HTERT RPE-1 (cell line): Measurements from ENCODE around the gene OGFR.

Source experiments
- in situ Hi-C: fragments of 300-500 bp; cut with MboI; formaldehyde crosslinking; loops from 4 replicates; pipeline ENCODE4 v1.14.3; 2020; ENCODE audit warnings: low sequenced_read_pairs

The OGFR gene

GRCh38 chr20:62769346-62770071, 35.1 kb upstream of the OGFR start:
- in situ Hi-C loops, result no loop called here

- in situ Hi-C loops, result no loop called here
Measured at GRCh38 chr20:62770111-62770910, 34.3 kb upstream of the OGFR start.

- in situ Hi-C loops, result no loop called here
Measured at GRCh38 chr20:62770916-62771315, 33.7 kb upstream of the OGFR start.

- in situ Hi-C loops, result no loop called here
Measured at GRCh38 chr20:62771396-62772102, 33.1 kb upstream of the OGFR start.

GRCh38 chr20:62772103-62772611, 32.5 kb upstream of the OGFR start:
- in situ Hi-C loops, result no loop called here

GRCh38 chr20:62772619-62772989, 32.0 kb upstream of the OGFR start:
- in situ Hi-C loops, result no loop called here

GRCh38 chr20:62772990-62773844, 31.4 kb upstream of the OGFR start:
- in situ Hi-C loops, result no loop called here

- in situ Hi-C loops, result no loop called here
Measured at GRCh38 chr20:62773845-62774714, 30.6 kb upstream of the OGFR start.

GRCh38 chr20:62774762-62775161, 29.9 kb upstream of the OGFR start:
- in situ Hi-C loops, result no loop called here

GRCh38 chr20:62775206-62775605, 29.4 kb upstream of the OGFR start:
- in situ Hi-C loops, result no loop called here

- in situ Hi-C loops, result no loop called here
Measured at GRCh38 chr20:62776035-62776691, 28.5 kb upstream of the OGFR start.

GRCh38 chr20:62776692-62777527, 27.7 kb upstream of the OGFR start:
- in situ Hi-C loops, result no loop called here

GRCh38 chr20:62777528-62777830, 27.2 kb upstream of the OGFR start:
- in situ Hi-C loops, result no loop called here

- in situ Hi-C loops, result no loop called here
Measured at GRCh38 chr20:62778058-62778457, 26.6 kb upstream of the OGFR start.

- in situ Hi-C loops, result no loop called here
Measured at GRCh38 chr20:62778601-62779416, 25.8 kb upstream of the OGFR start.

- in situ Hi-C loops, result no loop called here
Measured at GRCh38 chr20:62779417-62779685, 25.3 kb upstream of the OGFR start.

GRCh38 chr20:62780204-62780603, 24.4 kb upstream of the OGFR start:
- in situ Hi-C loops, result no loop called here

- in situ Hi-C loops, result no loop called here
Measured at GRCh38 chr20:62780696-62781095, 23.9 kb upstream of the OGFR start.
